Calu3 (cell line): Measurements from ENCODE around the gene SLC25A13. TPM values are rescaled to one million over a fixed set of nuclear protein-coding genes. Genes with fewer than 3 reads are reported as not detected.

Source experiments
- BruUV-seq: library from RNA; stranded (reverse); fragments of 400-500 nt; replicated peaks from 2 replicates; lab custom pipeline; 2021; lab: Mats Ljungman, UMichigan
- CTCF ChIA-PET: fragments of 300-600 bp; sonication (Branson Sonifier 250); formaldehyde crosslinking; loops from one replicate; lab custom pipeline; 2022; ENCODE audit warnings: antibody characterized with exemption; lab: Charles Lee
- DNase-seq: peaks from one replicate; pipeline ENCODE4 v3.0.0; 2022
- H3K27ac Mint-ChIP-seq: one replicate; pipeline ENCODE4 v1.8.0; 2022; ENCODE audit warnings: mixed read lengths; ENCODE audit not compliant: unreplicated experiment
- H3K27me3 Mint-ChIP-seq: one replicate; pipeline ENCODE4 v1.8.0; 2022; ENCODE audit warnings: mixed read lengths; ENCODE audit not compliant: unreplicated experiment
- H3K36me3 Mint-ChIP-seq: one replicate; pipeline ENCODE4 v1.8.0; 2022; ENCODE audit warnings: mild to moderate bottlenecking, moderate library complexity, mixed read lengths; ENCODE audit not compliant: insufficient read depth, unreplicated experiment
- H3K4me1 Mint-ChIP-seq: one replicate; pipeline ENCODE4 v1.8.0; 2022; ENCODE audit warnings: mild to moderate bottlenecking, low read depth, mixed read lengths; ENCODE audit not compliant: unreplicated experiment
- H3K4me3 Mint-ChIP-seq: one replicate; pipeline ENCODE4 v1.8.0; 2022; ENCODE audit warnings: mild to moderate bottlenecking, low read depth, moderate library complexity, mixed read lengths; ENCODE audit not compliant: unreplicated experiment
- H3K9me3 Mint-ChIP-seq: one replicate; pipeline ENCODE4 v1.8.0; 2022; ENCODE audit warnings: low read depth, mixed read lengths; ENCODE audit not compliant: unreplicated experiment
- intact Hi-C: fragments of 100-400 bp; cut with micrococcal nuclease; formaldehyde crosslinking; loops from one replicate; pipeline ENCODE4 v1.10.0; 2022; ENCODE audit not compliant: unreplicated experiment
- total RNA-seq: library from RNA; stranded (reverse); gene quantifications from 2 replicates; pipeline ENCODE4 v1.2.3, GENCODE V29; 2022
- TF ChIP-seq, protein P1 (sequence below): fragments of 200-600 bp; IDR thresholded peaks from one replicate; pipeline ENCODE4 v1.8.0; 2022; ENCODE audit warnings: antibody characterized with exemption; ENCODE audit not compliant: unreplicated experiment

SLC25A13 gene
- total RNA-seq, 1 experiment from 2014 or later = 18.1 TPM

DNA sequence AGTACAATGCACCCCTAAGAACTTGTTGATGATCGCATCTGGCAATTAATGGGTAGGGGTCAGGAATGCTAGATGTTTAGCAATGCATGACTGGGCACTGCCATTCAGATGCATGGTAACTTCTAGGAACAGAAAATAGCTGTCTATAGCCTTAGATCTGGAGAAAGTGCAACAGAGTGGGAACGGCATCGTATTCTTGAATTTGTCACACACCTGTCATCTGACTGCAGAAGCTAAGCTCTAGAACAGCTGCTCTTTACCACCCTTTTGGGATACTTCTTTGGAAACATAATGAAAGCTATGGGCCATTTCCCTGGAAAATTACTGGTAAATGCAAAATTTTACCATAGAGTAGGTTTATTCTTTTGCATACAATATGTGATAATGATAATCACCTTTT, 118.1 kb downstream of the SLC25A13 start:
- intact Hi-C loops = no loop called here
- H3K27me3 Mint-ChIP-seq = no peaks in the 10 kb centered on the region
- no peak for DNase-seq
- TF ChIP-seq, protein P1, sequence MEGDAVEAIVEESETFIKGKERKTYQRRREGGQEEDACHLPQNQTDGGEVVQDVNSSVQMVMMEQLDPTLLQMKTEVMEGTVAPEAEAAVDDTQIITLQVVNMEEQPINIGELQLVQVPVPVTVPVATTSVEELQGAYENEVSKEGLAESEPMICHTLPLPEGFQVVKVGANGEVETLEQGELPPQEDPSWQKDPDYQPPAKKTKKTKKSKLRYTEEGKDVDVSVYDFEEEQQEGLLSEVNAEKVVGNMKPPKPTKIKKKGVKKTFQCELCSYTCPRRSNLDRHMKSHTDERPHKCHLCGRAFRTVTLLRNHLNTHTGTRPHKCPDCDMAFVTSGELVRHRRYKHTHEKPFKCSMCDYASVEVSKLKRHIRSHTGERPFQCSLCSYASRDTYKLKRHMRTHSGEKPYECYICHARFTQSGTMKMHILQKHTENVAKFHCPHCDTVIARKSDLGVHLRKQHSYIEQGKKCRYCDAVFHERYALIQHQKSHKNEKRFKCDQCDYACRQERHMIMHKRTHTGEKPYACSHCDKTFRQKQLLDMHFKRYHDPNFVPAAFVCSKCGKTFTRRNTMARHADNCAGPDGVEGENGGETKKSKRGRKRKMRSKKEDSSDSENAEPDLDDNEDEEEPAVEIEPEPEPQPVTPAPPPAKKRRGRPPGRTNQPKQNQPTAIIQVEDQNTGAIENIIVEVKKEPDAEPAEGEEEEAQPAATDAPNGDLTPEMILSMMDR = no peak
- H3K9me3 Mint-ChIP-seq = no peaks in the 10 kb centered on the region
- no TSS peak for BruUV-seq
- CTCF ChIA-PET = no interaction called here
- H3K4me1 Mint-ChIP-seq = no peaks in the 10 kb centered on the region
- no peak overlapping the region for H3K4me3 Mint-ChIP-seq
- H3K36me3 Mint-ChIP-seq = no peaks in the 10 kb centered on the region
- no peak overlapping the region for H3K27ac Mint-ChIP-seq

DNA sequence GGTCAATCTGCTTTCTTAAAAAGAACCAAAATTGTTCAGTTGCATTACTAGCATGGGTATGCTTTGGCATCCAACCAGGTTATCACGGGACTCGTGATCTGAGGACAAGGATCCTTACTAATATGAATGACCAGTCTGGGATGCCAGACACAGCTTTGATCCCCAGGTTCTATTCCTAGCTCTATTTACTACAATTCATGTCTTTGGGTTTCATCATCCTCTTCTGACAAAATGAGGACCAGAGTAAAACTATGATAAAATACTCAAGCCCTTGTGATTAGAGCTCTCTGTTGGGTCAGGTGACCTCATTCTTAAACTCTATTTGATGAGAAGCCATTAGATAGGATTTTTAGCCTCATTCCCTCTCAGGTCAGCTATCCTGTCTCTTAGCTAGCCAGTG, 119.8 kb downstream of the SLC25A13 start:
- H3K36me3 Mint-ChIP-seq = no peaks in the 10 kb centered on the region
- CTCF ChIA-PET = no interaction called here
- no peak overlapping the region for H3K27ac Mint-ChIP-seq
- H3K27me3 Mint-ChIP-seq = no peaks in the 10 kb centered on the region
- no peaks in the 10 kb centered on the region for H3K4me1 Mint-ChIP-seq
- DNase-seq = no peak
- no peaks in the 10 kb centered on the region for H3K9me3 Mint-ChIP-seq
- TF ChIP-seq, protein P1 = no peak
- BruUV-seq = no TSS peak
- intact Hi-C loops = no loop called here
- H3K4me3 Mint-ChIP-seq = no peak overlapping the region

DNA sequence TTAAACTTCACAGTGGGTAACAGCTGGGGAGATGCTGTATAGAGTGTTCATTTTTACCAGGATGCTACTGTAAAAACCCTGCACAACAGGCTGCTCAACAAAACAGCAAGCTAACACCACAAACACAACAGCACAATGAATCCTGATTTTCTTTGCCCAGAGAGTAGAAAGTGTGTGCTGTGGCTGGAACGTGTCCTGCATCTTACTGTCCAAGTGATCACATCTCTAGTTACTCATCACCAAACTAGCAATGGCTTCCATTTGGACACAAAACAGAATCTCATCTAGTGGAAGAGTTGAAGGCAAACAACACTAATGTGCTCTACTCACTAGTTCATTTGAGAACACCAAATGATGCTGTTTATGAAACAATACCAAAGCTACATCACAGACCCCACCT, 121.2 kb downstream of the SLC25A13 start:
- H3K36me3 Mint-ChIP-seq = no peaks in the 10 kb centered on the region
- H3K27me3 Mint-ChIP-seq = no peaks in the 10 kb centered on the region
- CTCF ChIA-PET = interaction anchor here (0.7 kb wide), 1 partner anchor 293 kb away, joined by 4 read pairs; no protein-coding TSS in a partner anchor
- H3K9me3 Mint-ChIP-seq = no peaks in the 10 kb centered on the region
- H3K4me1 Mint-ChIP-seq = no peaks in the 10 kb centered on the region
- DNase-seq = no peak
- TF ChIP-seq, protein P1 = no peak
- intact Hi-C loops = no loop called here
- H3K4me3 Mint-ChIP-seq = no peak overlapping the region
- BruUV-seq = no TSS peak
- H3K27ac Mint-ChIP-seq = peak overlapping the region; percentile 21

DNA sequence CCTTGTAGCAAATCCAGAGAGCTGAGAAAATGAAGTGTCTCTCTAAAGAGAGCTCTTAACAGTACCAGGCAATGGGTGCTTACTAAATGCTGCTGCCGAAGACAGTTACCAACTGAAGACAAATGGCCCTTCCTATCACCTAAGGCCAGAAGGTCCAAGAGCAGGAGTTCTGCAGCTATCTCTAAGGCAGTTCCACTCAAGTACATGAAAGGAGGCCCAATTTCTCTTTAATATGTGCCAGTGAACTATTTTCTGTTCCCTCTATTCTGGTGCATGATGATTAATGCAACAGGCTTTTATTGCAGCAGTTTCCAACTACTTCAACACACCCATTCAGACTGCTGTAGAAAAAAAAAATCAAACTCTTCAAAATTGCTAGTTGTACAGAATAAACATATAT, 122.5 kb downstream of the SLC25A13 start:
- TF ChIP-seq, protein P1 = no peak
- H3K27ac Mint-ChIP-seq = no peak overlapping the region
- CTCF ChIA-PET = no interaction called here
- no peaks in the 10 kb centered on the region for H3K9me3 Mint-ChIP-seq
- H3K4me3 Mint-ChIP-seq = no peak overlapping the region
- no peaks in the 10 kb centered on the region for H3K36me3 Mint-ChIP-seq
- H3K4me1 Mint-ChIP-seq = no peaks in the 10 kb centered on the region
- DNase-seq = no peak
- intact Hi-C loops = no loop called here
- H3K27me3 Mint-ChIP-seq = no peaks in the 10 kb centered on the region
- BruUV-seq = no TSS peak
